GM23338 (cell line): Measurements from ENCODE around the gene LRRC4B. TPM values are rescaled to one million over a fixed set of nuclear protein-coding genes. Genes with fewer than 3 reads are reported as not detected.

Experiments used
- ATAC-seq: fragments of 200-7000 bp; cut with Tn5 transposase; 3 replicates; pipeline ENCODE4 v1.9.1; 2020
- DNase-seq: peaks from one replicate; pipeline ENCODE4 v3.0.0-alpha.2; 2015; ENCODE audit warnings: low spot score
- H2AFZ ChIP-seq: fragments of 200-600 bp; sonication (generic); 2 replicates; pipeline ENCODE4 v1.8.0; 2016; ENCODE audit warnings: antibody characterized with exemption, mild to moderate bottlenecking, moderate library complexity
- H3F3A ChIP-seq: fragments of 200-600 bp; sonication (generic); replicated peaks from 2 replicates; pipeline ENCODE4 v1.8.0; 2017; ENCODE audit warnings: antibody characterized with exemption, mixed run types, low read depth
- H3K27ac ChIP-seq: fragments of 200-600 bp; sonication (generic); 2 replicates; pipeline ENCODE4 v1.6.1; 2016; ENCODE audit warnings: low read depth
- H3K27me3 ChIP-seq: fragments of 200-600 bp; sonication (generic); 2 replicates; pipeline ENCODE4 v1.8.0; 2016; ENCODE audit warnings: mild to moderate bottlenecking, mixed run types, moderate library complexity; ENCODE audit not compliant: insufficient read depth
- H3K36me3 ChIP-seq: fragments of 200-600 bp; sonication (generic); 2 replicates; pipeline ENCODE4 v1.8.0; 2016; ENCODE audit warnings: mild to moderate bottlenecking; ENCODE audit not compliant: insufficient read depth
- H3K4me1 ChIP-seq: fragments of 200-600 bp; sonication (generic); 2 replicates; pipeline ENCODE4 v1.8.0; 2016; ENCODE audit warnings: mild to moderate bottlenecking, moderate library complexity; ENCODE audit not compliant: insufficient read depth
- H3K4me2 ChIP-seq: fragments of 200-600 bp; sonication (generic); 2 replicates; pipeline ENCODE4 v1.7.1; 2017; ENCODE audit warnings: mixed run types
- H3K4me3 ChIP-seq: fragments of 200-600 bp; sonication (generic); 2 replicates; pipeline ENCODE4 v1.6.1; 2016; ENCODE audit warnings: mixed run types
- H3K79me2 ChIP-seq: fragments of 200-600 bp; sonication (generic); replicated peaks from 2 replicates; pipeline ENCODE4 v1.8.0; 2017; ENCODE audit warnings: mild to moderate bottlenecking; ENCODE audit not compliant: insufficient read depth
- H3K9me2 ChIP-seq: fragments of 200-600 bp; sonication (generic); 2 replicates; pipeline ENCODE4 v1.8.0; 2017; ENCODE audit not compliant: insufficient read depth
- H4K20me1 ChIP-seq: fragments of 200-600 bp; sonication (generic); replicated peaks from 2 replicates; pipeline ENCODE4 v1.8.0; 2017; ENCODE audit warnings: mild to moderate bottlenecking; ENCODE audit not compliant: insufficient read depth
- H3K27ac Mint-ChIP-seq: 2 replicates; pipeline ENCODE4 v1.8.0; 2020; ENCODE audit warnings: inconsistent platforms, mild to moderate bottlenecking, moderate library complexity, mixed read lengths
- H3K27me3 Mint-ChIP-seq: 3 replicates; pipeline ENCODE4 v1.8.0; 2022; ENCODE audit warnings: low read depth, mild to moderate bottlenecking, moderate library complexity, mixed read lengths, inconsistent platforms; ENCODE audit not compliant: insufficient read depth, poor library complexity
- H3K36me3 Mint-ChIP-seq: 3 replicates; pipeline ENCODE4 v1.8.0; 2021; ENCODE audit warnings: low read depth, mild to moderate bottlenecking, inconsistent platforms, moderate library complexity, mixed read lengths
- H3K4me1 Mint-ChIP-seq: 3 replicates; pipeline ENCODE4 v1.8.0; 2020; ENCODE audit warnings: mild to moderate bottlenecking, inconsistent platforms, mixed read lengths
- H3K4me3 Mint-ChIP-seq: 3 replicates; pipeline ENCODE4 v1.8.0; 2021; ENCODE audit warnings: moderate library complexity, mild to moderate bottlenecking, inconsistent platforms, mixed read lengths
- H3K9me3 Mint-ChIP-seq: 3 replicates; pipeline ENCODE4 v1.8.0; 2020; ENCODE audit warnings: moderate library complexity, mild to moderate bottlenecking, inconsistent platforms, mixed read lengths
- CREB1 ChIP-seq: fragments of 250-450 bp; sonication (Bioruptor Pico); IDR thresholded peaks from 2 replicates; pipeline ENCODE4 v1.5.0; 2020; ENCODE audit warnings: low read depth, mild to moderate bottlenecking, moderate library complexity
- CTCF ChIP-seq, 2 experiments: fragments of 200-600 bp in 1 of 2; sonication (generic) in 1 of 2; conservative IDR thresholded peaks; 2 replicates each; pipeline versions ENCODE4 v1.5.1 to v1.6.1; 2016 to 2017; ENCODE audit warnings: antibody characterized with exemption in 2 of 2, low read depth in 2 of 2, mild to moderate bottlenecking in 2 of 2, moderate library complexity in 1 of 2
- EZH2phosphoT487 ChIP-seq: fragments of 200-600 bp; sonication (generic); IDR thresholded peaks from one replicate; pipeline ENCODE4 v1.8.1; 2018; ENCODE audit warnings: antibody characterized with exemption; ENCODE audit not compliant: unreplicated experiment
- JUNB ChIP-seq: IDR thresholded peaks from one replicate; pipeline ENCODE4 v1.6.1; 2016; ENCODE audit warnings: antibody characterized with exemption; ENCODE audit not compliant: unreplicated experiment
- NANOG ChIP-seq: IDR thresholded peaks from 2 replicates; pipeline ENCODE4 v1.6.1; 2016; ENCODE audit warnings: antibody characterized with exemption, borderline replicate concordance
- POLR2AphosphoS5 ChIP-seq: IDR thresholded peaks from 2 replicates; pipeline ENCODE4 v1.6.1; 2016; ENCODE audit warnings: antibody characterized with exemption, low read depth
- STAT1 ChIP-seq: IDR thresholded peaks from one replicate; pipeline ENCODE4 v1.6.1; 2016; ENCODE audit warnings: antibody characterized with exemption; ENCODE audit not compliant: unreplicated experiment
- ZNF114 ChIP-seq: fragments of 250-450 bp; sonication (Bioruptor Pico); IDR thresholded peaks from 2 replicates; pipeline ENCODE4 v1.5.0; 2020; ENCODE audit warnings: mild to moderate bottlenecking, moderate library complexity
- ZNF331 ChIP-seq: fragments of 250-450 bp; sonication (Bioruptor Pico); IDR thresholded peaks from 2 replicates; pipeline ENCODE4 v1.5.0; 2020; ENCODE audit warnings: low read depth, mild to moderate bottlenecking, moderate library complexity
- ZNF462 ChIP-seq: fragments of 250-450 bp; sonication (Bioruptor Pico); IDR thresholded peaks from 2 replicates; pipeline ENCODE4 v1.5.0; 2020; ENCODE audit warnings: mild to moderate bottlenecking, moderate library complexity
- polyA plus RNA-seq: library from polyadenylated mRNA; unstranded; fragments of >200 nt; fragmentation: Nextera tagmentation; extraction: Ambion mirVana; gene quantifications from 2 replicates; pipeline ENCODE4 v1.2.1, GENCODE V29; 2016
- total RNA-seq: library from RNA; depleted of rRNA; stranded (reverse); fragments of >200 nt; shearing (Covaris generic); gene quantifications from 2 replicates; pipeline ENCODE4 v1.2.3, GENCODE V29; 2014

The LRRC4B gene
- total and polyA plus RNA-seq, 2 experiments from 2014 or later = 2.0 to 13.2 TPM

DNA sequence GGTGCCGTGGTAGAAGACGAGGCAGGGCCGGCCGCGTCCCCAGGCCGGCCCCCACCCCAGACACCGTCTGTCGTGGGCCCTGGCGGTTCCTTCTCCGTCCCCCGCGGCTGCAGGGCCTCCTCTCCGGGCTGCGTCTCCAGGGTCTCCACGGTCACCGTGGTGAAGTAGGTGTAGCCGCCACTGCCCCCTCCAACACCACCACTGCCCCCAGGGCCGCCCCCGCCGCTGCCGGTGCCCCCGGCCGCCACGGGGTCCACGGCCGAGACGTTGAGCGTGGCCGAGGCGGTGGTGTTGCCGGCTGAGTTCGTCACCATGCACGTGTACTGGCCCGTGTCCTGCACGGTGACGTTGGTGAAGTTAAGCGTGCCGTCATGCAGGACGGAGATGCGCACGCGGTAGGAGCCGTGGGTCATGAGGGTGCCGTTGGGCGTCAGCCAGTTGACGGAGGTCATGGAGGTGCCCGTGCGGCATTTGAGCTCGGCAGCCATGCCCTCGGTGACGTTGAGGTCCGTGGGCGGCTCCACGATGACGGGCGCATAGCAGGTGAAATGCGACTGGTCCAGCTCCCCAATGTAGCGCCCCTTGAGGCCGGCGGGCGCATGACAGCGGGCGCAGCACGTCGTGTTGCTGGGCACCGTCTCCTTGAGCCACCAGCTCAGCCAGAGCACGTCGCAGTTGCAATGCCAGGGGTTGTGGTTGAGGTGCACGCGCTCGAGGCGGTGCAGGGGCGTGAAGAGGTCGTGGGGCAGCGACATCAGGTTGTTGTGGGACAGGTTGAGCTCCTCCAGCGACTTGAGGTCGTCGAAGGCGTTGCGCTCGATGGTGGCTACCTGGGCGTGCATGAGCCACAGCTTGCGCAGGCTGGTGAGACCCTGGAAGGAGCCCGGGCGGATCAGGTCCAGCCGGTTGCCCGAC is 49.9 kb downstream of the LRRC4B start:
- H3K4me1 Mint-ChIP-seq = no peaks in the 10 kb centered on the region
- Histone ChIP-seq H3F3A (no peaks in the 10 kb centered on the region), H4K20me1 (no peaks in the 10 kb centered on the region), H3K4me1 (peaks cover 6% of the 10 kb centered on the region; the same call in 1 of the 2 replicates), H3K4me3 (no peak overlapping the region), H3K27ac (no peak overlapping the region), H2AFZ (no peak overlapping the region), H3K79me2 (no peaks in the 10 kb centered on the region), H3K9me2 (no peaks in the 10 kb centered on the region), H3K4me2 (no peak overlapping the region), H3K27me3 (peaks cover 12% of the 10 kb centered on the region), H3K36me3 (no peaks in the 10 kb centered on the region)
- TF ChIP-seq ZNF114 (CRISPR knock-in tag) (no peak), EZH2phosphoT487 (no peak), CTCF (conservative IDR thresholded peaks at IDR 0.05; ENCODE audit: low read depth in 2 of 2) (peak; percentile 61 to 77)
- H3K27ac Mint-ChIP-seq = no peak overlapping the region
- peaks cover 89% of the 10 kb centered on the region for H3K9me3 Mint-ChIP-seq
- peaks cover 28% of the 10 kb centered on the region; the same call in 2 of the 3 replicates for H3K36me3 Mint-ChIP-seq
- DNase-seq (peak; percentile 74), ATAC-seq (no peak)
- H3K27me3 Mint-ChIP-seq = peaks cover 8% of the 10 kb centered on the region
- H3K4me3 Mint-ChIP-seq = no peak overlapping the region

- Histone ChIP-seq H3K79me2 (no peaks in the 10 kb centered on the region), H3K9me2 (no peaks in the 10 kb centered on the region), H2AFZ (no peak overlapping the region), H4K20me1 (no peaks in the 10 kb centered on the region), H3F3A (no peaks in the 10 kb centered on the region), H3K36me3 (no peaks in the 10 kb centered on the region), H3K27ac (no peak overlapping the region), H3K27me3 (peaks cover 12% of the 10 kb centered on the region), H3K4me3 (no peak overlapping the region), H3K4me1 (peaks cover 6% of the 10 kb centered on the region; the same call in 1 of the 2 replicates), H3K4me2 (no peak overlapping the region)
- Mint-ChIP-seq H3K27me3 (peaks cover 11% of the 10 kb centered on the region), H3K9me3 (peaks cover 89% of the 10 kb centered on the region), H3K36me3 (peaks cover 24% of the 10 kb centered on the region; the same call in 2 of the 3 replicates), H3K4me3 (no peak overlapping the region), H3K4me1 (no peaks in the 10 kb centered on the region), H3K27ac (no peak overlapping the region)
- DNase-seq (no peak), ATAC-seq (no peak)
- no peak for TF ChIP-seq STAT1
- TF ChIP-seq NANOG = no peak
- no peak for TF ChIP-seq CREB1
- no peak for TF ChIP-seq JUNB
- TF ChIP-seq EZH2phosphoT487 = no peak
- TF ChIP-seq ZNF331 = no peak
- no peak for TF ChIP-seq POLR2AphosphoS5
- no peak for TF ChIP-seq CTCF (conservative IDR thresholded peaks at IDR 0.05; ENCODE audit: low read depth in 2 of 2)
- TF ChIP-seq ZNF462 = no peak
These were observed 50.5 kb downstream of the LRRC4B start for GRCh38 chr19:50517704-50518075.
